Fibroblast of villous mesenchyme (primary cell): Measurements from ENCODE around the gene ELAPOR2. TPM values are rescaled to one million over a fixed set of nuclear protein-coding genes. Genes with fewer than 3 reads are reported as not detected.

ENCODE experiments used
- DNase-seq: peaks from one replicate; pipeline ENCODE4 v3.0.0-alpha.2; 2010; ENCODE audit warnings: low read depth
- H3K4me3 ChIP-seq: 2 replicates; pipeline ENCODE4 v1.5.1; 2011; ENCODE audit warnings: low read depth, mild to moderate bottlenecking, low read length
- total RNA-seq: library from RNA; depleted of rRNA; stranded (reverse); fragments of >200 nt; gene quantifications from 2 replicates; pipeline ENCODE4 v1.2.3, GENCODE V29; 2012
- TF ChIP-seq, protein P1 (sequence below): IDR thresholded peaks from 2 replicates; pipeline ENCODE4 v1.5.1; 2012; ENCODE audit warnings: low read depth, mild to moderate bottlenecking, low read length; ENCODE audit not compliant: insufficient read depth

ELAPOR2 gene
- total RNA-seq, 1 donor: 1.7 TPM

DNA sequence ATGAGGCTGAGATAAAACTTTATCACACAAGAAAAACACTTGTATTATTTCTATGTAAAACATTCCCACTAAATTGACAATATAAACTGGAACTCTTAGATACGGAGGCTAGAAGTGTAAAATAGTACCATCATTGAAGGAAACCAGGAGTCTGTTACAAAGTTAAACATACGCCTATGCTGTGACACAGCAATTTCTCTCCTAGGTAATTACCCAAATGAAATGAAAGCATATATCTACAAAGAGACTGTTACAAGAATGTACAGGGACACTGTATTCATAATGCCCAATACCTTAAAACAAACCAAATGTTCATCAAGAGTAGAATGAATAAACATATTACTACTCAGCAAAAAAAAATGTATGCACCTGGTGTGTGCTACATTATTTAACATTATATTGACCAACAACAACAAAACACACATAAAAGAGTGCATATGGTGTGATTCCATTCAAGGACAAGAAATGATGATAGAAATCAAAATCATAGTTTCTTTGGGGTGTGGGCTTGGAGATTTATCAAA, 33.2 kb upstream of the ELAPOR2 start:
- TF ChIP-seq, protein P1, sequence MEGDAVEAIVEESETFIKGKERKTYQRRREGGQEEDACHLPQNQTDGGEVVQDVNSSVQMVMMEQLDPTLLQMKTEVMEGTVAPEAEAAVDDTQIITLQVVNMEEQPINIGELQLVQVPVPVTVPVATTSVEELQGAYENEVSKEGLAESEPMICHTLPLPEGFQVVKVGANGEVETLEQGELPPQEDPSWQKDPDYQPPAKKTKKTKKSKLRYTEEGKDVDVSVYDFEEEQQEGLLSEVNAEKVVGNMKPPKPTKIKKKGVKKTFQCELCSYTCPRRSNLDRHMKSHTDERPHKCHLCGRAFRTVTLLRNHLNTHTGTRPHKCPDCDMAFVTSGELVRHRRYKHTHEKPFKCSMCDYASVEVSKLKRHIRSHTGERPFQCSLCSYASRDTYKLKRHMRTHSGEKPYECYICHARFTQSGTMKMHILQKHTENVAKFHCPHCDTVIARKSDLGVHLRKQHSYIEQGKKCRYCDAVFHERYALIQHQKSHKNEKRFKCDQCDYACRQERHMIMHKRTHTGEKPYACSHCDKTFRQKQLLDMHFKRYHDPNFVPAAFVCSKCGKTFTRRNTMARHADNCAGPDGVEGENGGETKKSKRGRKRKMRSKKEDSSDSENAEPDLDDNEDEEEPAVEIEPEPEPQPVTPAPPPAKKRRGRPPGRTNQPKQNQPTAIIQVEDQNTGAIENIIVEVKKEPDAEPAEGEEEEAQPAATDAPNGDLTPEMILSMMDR: no peak
- no peak for DNase-seq
- H3K4me3 ChIP-seq: no peak overlapping the region

DNA sequence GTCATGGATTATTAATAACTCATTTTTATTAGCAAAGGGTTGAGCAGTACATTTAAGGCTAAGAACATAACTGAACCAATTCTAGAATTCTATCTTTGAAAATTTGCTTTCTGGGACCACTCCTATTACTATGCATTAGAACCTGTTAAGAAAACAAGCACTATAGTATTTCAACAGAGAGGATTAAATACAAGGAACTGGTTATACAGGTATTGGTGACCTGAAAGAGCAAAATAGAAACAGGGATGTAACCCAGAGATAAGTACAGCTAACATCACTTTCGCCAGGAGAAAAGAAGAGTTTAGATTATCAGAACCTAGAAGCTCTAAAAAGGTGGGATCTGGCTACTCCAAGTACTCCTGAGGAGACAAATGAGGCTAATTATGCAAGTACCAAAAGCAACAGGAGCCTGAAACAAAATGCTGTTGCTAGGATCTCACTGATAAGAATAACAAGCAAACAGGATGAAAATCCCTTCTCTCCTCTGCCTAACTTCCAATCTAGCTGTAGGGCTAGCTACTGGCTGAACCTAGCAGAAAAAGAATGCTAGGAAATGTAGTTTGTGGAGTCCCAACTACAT, 32.1 kb upstream of the ELAPOR2 start:
- TF ChIP-seq, protein P1: no peak
- no peak overlapping the region for H3K4me3 ChIP-seq
- DNase-seq: no peak

DNA sequence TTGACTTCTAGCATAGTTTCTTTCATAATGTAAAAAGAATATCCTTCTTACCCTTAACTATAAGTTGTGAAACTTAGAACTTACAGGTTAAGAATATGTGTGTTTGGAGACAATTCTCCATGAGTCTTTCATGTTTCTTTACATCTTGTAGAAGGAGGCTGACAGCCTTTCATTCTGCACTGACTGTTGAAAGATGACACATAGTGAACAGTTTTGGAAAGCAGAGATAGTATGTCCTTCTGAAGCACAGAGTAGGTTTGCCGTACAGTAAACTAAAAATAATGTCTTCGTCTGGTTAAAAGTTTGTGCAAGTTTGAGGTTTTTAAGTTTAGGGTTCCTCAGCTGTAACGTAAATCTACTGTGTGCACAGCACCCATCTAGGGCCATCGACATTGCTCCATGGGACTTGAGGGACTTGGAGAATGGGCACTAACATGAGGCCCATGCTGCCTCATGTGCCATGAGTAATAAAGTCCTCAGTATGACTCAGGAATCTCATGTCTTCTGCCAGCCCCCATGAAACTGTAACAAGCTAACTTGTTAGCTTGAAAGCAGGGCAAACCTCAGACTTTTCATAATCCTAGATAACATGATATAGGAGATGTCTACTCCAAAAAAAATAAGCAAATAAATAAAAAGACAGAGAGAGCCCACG, 24.5 kb upstream of the ELAPOR2 start:
- H3K4me3 ChIP-seq: no peak overlapping the region
- TF ChIP-seq, protein P1: no peak
- DNase-seq: no peak

DNA sequence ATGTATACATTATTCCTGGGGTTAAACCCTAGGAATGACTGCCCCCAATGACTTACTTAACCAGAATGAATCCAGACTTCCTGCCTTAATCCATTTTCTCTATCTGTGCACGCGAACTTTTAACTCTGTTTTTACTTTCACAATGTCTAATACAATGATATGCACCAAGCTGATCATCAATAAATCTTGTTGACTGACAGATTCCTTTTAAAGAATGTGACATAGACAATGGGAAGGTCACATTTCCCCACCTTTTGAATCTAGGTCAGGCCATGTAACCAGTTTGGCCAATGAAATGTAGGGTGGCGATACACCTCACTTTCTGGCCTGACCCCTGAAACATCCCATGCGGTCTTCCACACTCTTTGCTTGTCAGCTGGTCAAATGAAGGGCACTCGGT, 23.2 kb upstream of the ELAPOR2 start:
- no peak for DNase-seq
- TF ChIP-seq, protein P1: no peak
- no peak overlapping the region for H3K4me3 ChIP-seq

DNA sequence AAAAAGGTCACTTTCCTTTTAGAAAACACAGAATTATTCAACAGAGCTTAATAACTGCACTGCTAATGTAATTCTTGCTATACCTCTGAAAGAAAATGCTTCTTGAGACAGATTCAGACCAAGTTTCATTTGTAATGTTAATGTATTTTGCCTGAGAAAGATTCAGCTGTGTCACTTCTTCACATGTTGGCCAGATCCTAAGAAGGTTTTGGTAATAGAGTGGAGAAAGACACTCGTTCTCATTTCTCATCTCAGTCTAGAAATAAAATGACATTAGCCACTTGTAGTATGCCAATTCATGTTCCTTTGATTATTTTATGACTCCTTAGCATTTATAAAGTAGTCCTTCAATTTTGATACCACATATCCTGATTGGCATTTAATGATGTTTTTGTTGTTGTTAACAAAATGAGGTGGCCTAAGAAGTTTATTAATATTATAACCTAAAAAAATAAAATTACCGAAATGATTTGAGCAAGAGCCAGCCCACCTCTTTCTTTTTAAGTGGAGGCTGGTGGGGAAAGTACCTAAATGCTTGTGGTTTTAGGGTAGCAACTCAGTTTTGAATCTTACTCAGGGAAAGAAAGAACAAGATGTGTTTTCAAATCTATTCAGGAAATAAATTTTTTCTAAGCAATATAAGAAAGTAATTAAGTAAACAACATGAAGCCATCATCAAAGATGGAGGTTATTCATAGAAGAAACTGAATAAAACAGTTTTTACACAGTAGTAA, 16.4 kb upstream of the ELAPOR2 start:
- no peak for DNase-seq
- no peak overlapping the region for H3K4me3 ChIP-seq
- TF ChIP-seq, protein P1: no peak

DNA sequence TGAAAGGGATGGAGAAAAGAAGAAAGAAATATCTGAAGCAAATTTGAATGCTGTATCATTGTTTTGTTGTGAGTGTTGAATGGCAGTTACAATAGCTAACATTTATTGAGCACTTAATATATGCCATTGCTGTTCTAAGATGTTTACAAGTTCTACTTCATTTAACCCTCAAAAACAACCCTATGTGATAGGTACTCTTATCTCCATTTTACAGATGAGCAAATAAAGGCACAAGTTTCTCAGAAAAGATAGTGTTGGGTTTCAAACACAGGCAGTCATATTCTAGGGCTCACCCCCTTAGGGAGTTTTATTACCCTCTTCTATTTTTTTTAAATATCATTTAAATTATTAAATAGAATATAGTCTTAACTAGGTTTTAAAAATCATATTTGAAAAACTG, 8.3 kb upstream of the ELAPOR2 start:
- TF ChIP-seq, protein P1: no peak
- no peak for DNase-seq
- no peak overlapping the region for H3K4me3 ChIP-seq
